CD14-positive monocyte (primary cell): ENCODE data around the gene PDIA6. TPM values are rescaled to one million over a fixed set of nuclear protein-coding genes. Genes with fewer than 3 reads are reported as not detected.

Experiments
- DNase-seq, 3 donors: peaks; one replicate each; pipeline ENCODE4 v3.0.0-alpha.2; 2011 to 2022
- H2AFZ ChIP-seq: 2 replicates; pipeline ENCODE4 v1.6.0; 2012; ENCODE audit warnings: mild to moderate bottlenecking, low read depth, low read length, inconsistent platforms; ENCODE audit not compliant: insufficient read depth, poor library complexity, severe bottlenecking
- H3K27ac ChIP-seq, 2 donors: 1 replicate in 1 of 2; 2 replicates in 1 of 2; pipeline ENCODE4 v1.5.1; 2012 to 2013; ENCODE audit warnings: low read length in 2 of 2, control low read depth in 1 of 2, inconsistent platforms in 1 of 2, low read depth in 1 of 2, mild to moderate bottlenecking in 1 of 2
- H3K27me3 ChIP-seq, 2 donors: one replicate each; pipeline versions ENCODE4 v1.6.0 to v1.6.1; 2011 to 2013; ENCODE audit warnings: low read length in 2 of 2; ENCODE audit not compliant: control insufficient read depth in 2 of 2, insufficient read depth in 2 of 2
- H3K36me3 ChIP-seq, 2 donors: replicated peaks in 1 of 2; 1 replicate in 1 of 2; 2 replicates in 1 of 2; pipeline versions ENCODE4 v1.5.1 to v1.6.1; 2012 to 2013; ENCODE audit warnings: low read length in 2 of 2, control low read depth in 1 of 2, inconsistent platforms in 1 of 2, mild to moderate bottlenecking in 1 of 2; ENCODE audit not compliant: insufficient read depth in 2 of 2, control insufficient read depth in 1 of 2
- H3K4me1 ChIP-seq, 2 donors: 1 replicate in 1 of 2; 2 replicates in 1 of 2; pipeline versions ENCODE4 v1.5.1 to v1.6.1; 2012 to 2013; ENCODE audit warnings: low read length in 2 of 2, control low read depth in 1 of 2, inconsistent platforms in 1 of 2, mild to moderate bottlenecking in 1 of 2, moderate library complexity in 1 of 2; ENCODE audit not compliant: insufficient read depth in 2 of 2, control insufficient read depth in 1 of 2
- H3K4me2 ChIP-seq: replicated peaks from 2 replicates; pipeline ENCODE3; 2012; ENCODE audit warnings: low read length, moderate library complexity, mild to moderate bottlenecking; ENCODE audit not compliant: poor library complexity, severe bottlenecking; ENCODE audit errors: extremely low read depth
- H3K4me3 ChIP-seq, 3 experiments: fragments of 200-600 bp in 1 of 3; sonication (generic) in 1 of 3; replicated peaks in 1 of 3; 1 replicate in 2 of 3; 2 replicates in 1 of 3; pipeline ENCODE4 v1.5.1; 2011 to 2013; ENCODE audit warnings: low read length in 3 of 3, mild to moderate bottlenecking in 3 of 3, control low read depth in 2 of 3, low read depth in 2 of 3, inconsistent platforms in 1 of 3, moderate library complexity in 1 of 3
- H3K79me2 ChIP-seq: 2 replicates; pipeline ENCODE4 v1.6.0; 2012; ENCODE audit warnings: mild to moderate bottlenecking, control low read depth, inconsistent platforms, low read length, moderate library complexity; ENCODE audit not compliant: insufficient read depth
- H3K9ac ChIP-seq: 2 replicates; pipeline ENCODE4 v1.6.0; 2017; ENCODE audit warnings: low read length, mild to moderate bottlenecking; ENCODE audit not compliant: insufficient read depth, poor library complexity, severe bottlenecking
- H3K9me3 ChIP-seq, 2 donors: replicated peaks in 1 of 2; 1 replicate in 1 of 2; 2 replicates in 1 of 2; pipeline versions ENCODE4 v1.5.1 to v1.6.1; 2012 to 2013; ENCODE audit warnings: low read length in 2 of 2, control low read depth in 1 of 2; ENCODE audit not compliant: control insufficient read depth in 1 of 2, insufficient read depth in 1 of 2
- H4K20me1 ChIP-seq: 2 replicates; pipeline ENCODE4 v1.6.0; 2012; ENCODE audit warnings: mild to moderate bottlenecking, low read length, control low read depth, moderate library complexity; ENCODE audit not compliant: insufficient read depth
- H3K27ac Mint-ChIP-seq, 7 donors: one replicate each; pipeline ENCODE4 v1.8.0; 2020; ENCODE audit warnings: mild to moderate bottlenecking in 7 of 7, mixed read lengths in 7 of 7, moderate library complexity in 6 of 7, inconsistent platforms in 2 of 7
- H3K27me3 Mint-ChIP-seq, 3 donors: one replicate each; pipeline ENCODE4 v1.8.0; 2021 to 2022; ENCODE audit warnings: low read depth in 3 of 3, mild to moderate bottlenecking in 3 of 3, mixed read lengths in 3 of 3, moderate library complexity in 3 of 3, inconsistent platforms in 1 of 3
- H3K36me3 Mint-ChIP-seq, 2 donors: one replicate each; pipeline ENCODE4 v1.8.0; 2020; ENCODE audit warnings: mixed read lengths in 2 of 2, inconsistent platforms in 1 of 2, mild to moderate bottlenecking in 1 of 2
- H3K4me1 Mint-ChIP-seq: one replicate; pipeline ENCODE4 v1.8.0; 2020; ENCODE audit warnings: mild to moderate bottlenecking, mixed read lengths
- H3K4me3 Mint-ChIP-seq, 2 donors: one replicate each; pipeline ENCODE4 v1.8.0; 2020; ENCODE audit warnings: mild to moderate bottlenecking in 2 of 2, mixed read lengths in 2 of 2, moderate library complexity in 1 of 2
- H3K9me3 Mint-ChIP-seq, 7 donors: one replicate each; pipeline ENCODE4 v1.8.0; 2020 to 2022; ENCODE audit warnings: mixed read lengths in 7 of 7, mild to moderate bottlenecking in 6 of 7, moderate library complexity in 6 of 7, inconsistent platforms in 2 of 7
- WGBS: methylation state at CpG from one replicate; pipeline ENCODE4 v1.1.5; 2013; ENCODE audit warnings: missing lambda C conversion rate; ENCODE audit not compliant: insufficient coverage; 5-methylcytosine and 5-hydroxymethylcytosine counted together
- intact Hi-C, 2 donors: fragments of 100-400 bp; cut with micrococcal nuclease; formaldehyde crosslinking; loops; one replicate each; pipeline versions ENCODE4 v1.15.0 to v1.15.1; 2023
- polyA plus RNA-seq, 3 donors: library from polyadenylated mRNA; depleted of rRNA in 1 of 3; unstranded in 2 of 3; stranded (reverse) in 1 of 3; fragments of 300-500 nt in 2 of 3; fragments of >200 nt in 1 of 3; fragmentation: Illumina TruSeq in 2 of 3; gene quantifications; 1 replicate in 2 of 3; 2 replicates in 1 of 3; pipeline ENCODE4 v1.2.3, GENCODE V29; 2012 to 2021
- TF ChIP-seq, protein P1 (sequence below): fragments of 200-600 bp; IDR thresholded peaks from one replicate; pipeline ENCODE4 v1.8.0; 2022; ENCODE audit warnings: antibody characterized with exemption, mild to moderate bottlenecking

PDIA6 gene
- polyA plus RNA-seq, 3 donors = 49.8 to 187 (median 166) TPM

DNA sequence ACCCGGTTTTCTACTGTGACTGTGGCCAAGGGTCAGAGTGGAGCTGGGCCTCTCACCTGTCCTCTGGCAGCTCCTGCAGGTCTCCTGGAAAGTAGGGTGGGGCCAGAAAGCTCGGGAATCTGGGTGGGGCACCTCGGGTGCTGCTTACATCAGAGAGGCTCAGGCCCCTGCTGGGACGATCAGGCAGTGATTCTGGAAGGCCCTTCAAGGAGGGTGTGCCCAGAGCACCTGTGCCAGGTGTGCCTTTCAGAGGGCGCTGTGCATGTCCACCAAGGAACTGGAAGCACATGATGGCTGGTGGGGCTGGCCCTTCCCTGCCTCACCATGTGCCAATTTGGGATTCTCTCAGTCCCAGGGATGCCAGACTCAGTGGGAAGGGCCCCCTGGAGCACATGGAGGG lies 47.1 kb downstream of the PDIA6 start:
- TF ChIP-seq, protein P1, sequence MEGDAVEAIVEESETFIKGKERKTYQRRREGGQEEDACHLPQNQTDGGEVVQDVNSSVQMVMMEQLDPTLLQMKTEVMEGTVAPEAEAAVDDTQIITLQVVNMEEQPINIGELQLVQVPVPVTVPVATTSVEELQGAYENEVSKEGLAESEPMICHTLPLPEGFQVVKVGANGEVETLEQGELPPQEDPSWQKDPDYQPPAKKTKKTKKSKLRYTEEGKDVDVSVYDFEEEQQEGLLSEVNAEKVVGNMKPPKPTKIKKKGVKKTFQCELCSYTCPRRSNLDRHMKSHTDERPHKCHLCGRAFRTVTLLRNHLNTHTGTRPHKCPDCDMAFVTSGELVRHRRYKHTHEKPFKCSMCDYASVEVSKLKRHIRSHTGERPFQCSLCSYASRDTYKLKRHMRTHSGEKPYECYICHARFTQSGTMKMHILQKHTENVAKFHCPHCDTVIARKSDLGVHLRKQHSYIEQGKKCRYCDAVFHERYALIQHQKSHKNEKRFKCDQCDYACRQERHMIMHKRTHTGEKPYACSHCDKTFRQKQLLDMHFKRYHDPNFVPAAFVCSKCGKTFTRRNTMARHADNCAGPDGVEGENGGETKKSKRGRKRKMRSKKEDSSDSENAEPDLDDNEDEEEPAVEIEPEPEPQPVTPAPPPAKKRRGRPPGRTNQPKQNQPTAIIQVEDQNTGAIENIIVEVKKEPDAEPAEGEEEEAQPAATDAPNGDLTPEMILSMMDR = no peak
- no peaks in the 10 kb centered on the region for H3K27me3 ChIP-seq
- no peak overlapping the region for H3K4me3 ChIP-seq
- H4K20me1 ChIP-seq = no peaks in the 10 kb centered on the region
- Mint-ChIP-seq H3K4me1 (no peaks in the 10 kb centered on the region), H3K4me3 (no peak overlapping the region), H3K27me3 (peaks cover 3 to 5% (median 5%) of the 10 kb centered on the region in 3 donors), H3K9me3 (peaks cover 0 to 1% (median 0%) of the 10 kb centered on the region in 7 donors), H3K27ac (no peak overlapping the region), H3K36me3 (no peaks in the 10 kb centered on the region)
- no peaks in the 10 kb centered on the region for H3K79me2 ChIP-seq
- H3K27ac ChIP-seq = no peak overlapping the region
- no peak overlapping the region for H3K9ac ChIP-seq
- no peaks in the 10 kb centered on the region for H3K4me1 ChIP-seq
- H2AFZ ChIP-seq = no peak overlapping the region
- intact Hi-C loops = no loop called here
- H3K36me3 ChIP-seq = no peaks in the 10 kb centered on the region
- H3K4me2 ChIP-seq = no peak overlapping the region
- H3K9me3 ChIP-seq = no peaks in the 10 kb centered on the region
- no peak for DNase-seq
- WGBS = 61% methylated on average over 5 of the region's 5 CpGs

DNA sequence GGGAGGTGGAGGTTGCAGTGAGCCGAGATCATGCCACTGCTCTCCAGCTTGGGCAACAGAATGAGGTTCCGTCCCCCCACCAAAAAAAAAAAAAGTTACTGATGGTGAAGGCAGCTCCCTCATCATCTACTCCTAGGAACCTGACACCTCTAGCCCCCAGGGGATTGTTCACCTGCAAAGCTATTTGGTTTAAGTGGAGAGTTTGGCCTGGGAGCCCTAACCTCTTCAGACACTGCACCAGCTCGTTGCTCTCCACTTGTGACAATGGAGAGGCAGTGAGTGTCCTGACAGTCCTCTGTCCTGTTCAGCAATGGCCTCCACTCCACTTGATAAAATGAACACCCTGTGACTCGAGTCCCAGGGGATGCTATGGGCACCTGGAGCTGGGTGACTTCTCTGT lies 47.7 kb downstream of the PDIA6 start:
- WGBS = no CpG with 5 or more reads among the region's 4 CpGs
- intact Hi-C loops = no loop called here

More for the DNA sequence above, 47.7 kb downstream of the PDIA6 start:
- H4K20me1 ChIP-seq = no peaks in the 10 kb centered on the region
- no peaks in the 10 kb centered on the region for H3K4me1 ChIP-seq
- no peak overlapping the region for H3K4me2 ChIP-seq
- no peaks in the 10 kb centered on the region for H3K36me3 Mint-ChIP-seq
- peaks cover 0 to 1% (median 0%) of the 10 kb centered on the region in 7 donors for H3K9me3 Mint-ChIP-seq
- H3K36me3 ChIP-seq = no peaks in the 10 kb centered on the region
- no peak overlapping the region for H3K27ac ChIP-seq
- no peak for DNase-seq
- H3K9ac ChIP-seq = no peak overlapping the region
- TF ChIP-seq, protein P1 = no peak
- H3K4me3 ChIP-seq = no peak overlapping the region
- H3K27ac Mint-ChIP-seq = no peak overlapping the region
- H3K27me3 Mint-ChIP-seq = peaks cover 3 to 5% (median 3%) of the 10 kb centered on the region in 3 donors
- no peaks in the 10 kb centered on the region for H3K4me1 Mint-ChIP-seq
- H3K4me3 Mint-ChIP-seq = no peak overlapping the region
- H3K9me3 ChIP-seq = no peaks in the 10 kb centered on the region
- no peak overlapping the region for H2AFZ ChIP-seq
- no peaks in the 10 kb centered on the region for H3K79me2 ChIP-seq
- H3K27me3 ChIP-seq = no peaks in the 10 kb centered on the region
